Measurements from ENCODE around the gene FRYL. TPM values are rescaled to one million over a fixed set of nuclear protein-coding genes. Genes with fewer than 3 reads are reported as not detected.
A peak's percentile ranks its signal among the peaks of the same experiment; 100 is the strongest.

The FRYL gene
- total RNA-seq, 1 experiment from 2014 or later: 103 TPM

GRCh38 chr4:48546336-48546735, 233.7 kb downstream of the FRYL start:
- H4K20me1 ChIP-seq (ENCODE audit: insufficient read depth, low read depth, low read length): no peaks in the 10 kb centered on the region
- peak; percentile 65 for DNase-seq
- H3K4me3 ChIP-seq (ENCODE audit: low read length): no peak overlapping the region
- H3K4me1 ChIP-seq (ENCODE audit: low read length): no peaks in the 10 kb centered on the region
- H3K9ac ChIP-seq (ENCODE audit: low read length): no peak overlapping the region
- peaks cover 15% of the 10 kb centered on the region; the same call in 1 of the 2 replicates for H3K36me3 ChIP-seq (ENCODE audit: insufficient read depth, low read length)
- no peak overlapping the region for H2AFZ ChIP-seq (ENCODE audit: low read length)
- no peaks in the 10 kb centered on the region for H3K27me3 ChIP-seq (ENCODE audit: low read length)
- no peaks in the 10 kb centered on the region for H3K79me2 ChIP-seq (ENCODE audit: low read length)
- no peaks in the 10 kb centered on the region for H3K9me3 ChIP-seq (ENCODE audit: low read length)
- H3K9me2 ChIP-seq (replicated peaks; ENCODE audit: insufficient read depth, low read length): no peaks in the 10 kb centered on the region
- H3K4me2 ChIP-seq (ENCODE audit: low read depth, low read length, poor library complexity, severe bottlenecking): no peak overlapping the region
- H3K27ac ChIP-seq (ENCODE audit: low read length): no peak overlapping the region

GRCh38 chr4:48543796-48544195, 236.3 kb downstream of the FRYL start:
- no peak overlapping the region for H3K4me3 ChIP-seq (ENCODE audit: low read length)
- H4K20me1 ChIP-seq (ENCODE audit: insufficient read depth, low read depth, low read length): no peaks in the 10 kb centered on the region
- no peaks in the 10 kb centered on the region for H3K4me1 ChIP-seq (ENCODE audit: low read length)
- H3K9ac ChIP-seq (ENCODE audit: low read length): no peak overlapping the region
- H2AFZ ChIP-seq (ENCODE audit: low read length): no peak overlapping the region
- no peaks in the 10 kb centered on the region for H3K27me3 ChIP-seq (ENCODE audit: low read length)
- no peak overlapping the region for H3K4me2 ChIP-seq (ENCODE audit: low read depth, low read length, poor library complexity, severe bottlenecking)
- no peaks in the 10 kb centered on the region for H3K79me2 ChIP-seq (ENCODE audit: low read length)
- H3K36me3 ChIP-seq (ENCODE audit: insufficient read depth, low read length): peaks cover 29% of the 10 kb centered on the region; the same call in 1 of the 2 replicates
- H3K9me3 ChIP-seq (ENCODE audit: low read length): no peaks in the 10 kb centered on the region
- H3K27ac ChIP-seq (ENCODE audit: low read length): no peak overlapping the region
- DNase-seq: no peak
- no peaks in the 10 kb centered on the region for H3K9me2 ChIP-seq (replicated peaks; ENCODE audit: insufficient read depth, low read length)

- no peaks in the 10 kb centered on the region for H3K79me2 ChIP-seq (ENCODE audit: low read length)
- no peak overlapping the region for H3K4me2 ChIP-seq (ENCODE audit: low read depth, low read length, poor library complexity, severe bottlenecking)
- no peaks in the 10 kb centered on the region for H3K4me1 ChIP-seq (ENCODE audit: low read length)
- H4K20me1 ChIP-seq (ENCODE audit: insufficient read depth, low read depth, low read length): no peaks in the 10 kb centered on the region
- H3K9me2 ChIP-seq (replicated peaks; ENCODE audit: insufficient read depth, low read length): no peaks in the 10 kb centered on the region
- H3K4me3 ChIP-seq (ENCODE audit: low read length): no peak overlapping the region
- H3K27me3 ChIP-seq (ENCODE audit: low read length): no peaks in the 10 kb centered on the region
- H3K9me3 ChIP-seq (ENCODE audit: low read length): no peaks in the 10 kb centered on the region
- H3K27ac ChIP-seq (ENCODE audit: low read length): no peak overlapping the region
- H2AFZ ChIP-seq (ENCODE audit: low read length): no peak overlapping the region
- H3K9ac ChIP-seq (ENCODE audit: low read length): no peak overlapping the region
- peaks cover 29% of the 10 kb centered on the region; the same call in 1 of the 2 replicates for H3K36me3 ChIP-seq (ENCODE audit: insufficient read depth, low read length)
- no peak for DNase-seq
Observed at GRCh38 chr4:48542888-48543287, 237.2 kb downstream of the FRYL start.

DNA sequence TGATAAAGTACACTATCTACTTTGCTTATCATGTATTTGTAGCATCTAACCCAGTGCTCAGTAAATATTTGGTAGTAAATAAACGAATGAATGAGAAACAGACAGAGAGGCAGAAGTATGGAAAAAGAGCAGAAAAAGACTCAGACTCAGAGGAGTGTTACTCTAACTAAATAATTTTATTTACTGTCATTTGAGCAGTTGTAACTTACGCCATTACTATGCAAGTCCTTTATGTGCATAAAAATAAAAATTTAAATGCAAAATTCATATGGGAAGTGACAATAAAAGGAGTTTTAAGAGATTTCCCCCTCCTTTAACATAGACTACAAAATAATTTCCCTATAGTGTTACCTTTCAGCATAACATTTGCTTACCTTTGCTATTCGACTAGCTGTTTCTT, 240.5 kb downstream of the FRYL start:
- Histone ChIP-seq H3K27me3 (ENCODE audit: low read length) (no peaks in the 10 kb centered on the region), H3K9me3 (ENCODE audit: low read length) (no peaks in the 10 kb centered on the region), H3K36me3 (ENCODE audit: insufficient read depth, low read length) (peaks cover 34% of the 10 kb centered on the region; the same call in 1 of the 2 replicates)

DNA sequence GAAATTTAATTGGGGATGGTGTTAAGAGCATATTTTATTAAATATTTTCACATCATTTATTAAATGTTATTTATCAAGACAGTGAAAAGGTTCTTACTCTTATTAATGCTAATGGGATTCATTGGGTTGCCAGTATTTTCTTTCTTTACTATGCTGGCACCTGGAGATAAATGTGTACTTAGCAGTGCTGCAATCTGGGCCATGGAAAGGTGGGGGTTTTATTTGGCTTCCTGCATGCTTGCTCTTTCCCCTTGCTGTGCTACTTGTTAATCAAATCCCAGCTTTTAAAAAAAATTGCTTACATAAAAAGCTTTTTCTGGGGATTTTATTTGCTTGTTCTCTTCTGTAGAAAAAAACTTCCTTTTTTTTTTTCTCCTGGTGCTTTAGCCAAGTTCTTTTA, 241.7 kb downstream of the FRYL start:
- no peak overlapping the region for H3K4me2 ChIP-seq (ENCODE audit: low read depth, low read length, poor library complexity, severe bottlenecking)
- H3K9me2 ChIP-seq (replicated peaks; ENCODE audit: insufficient read depth, low read length): no peaks in the 10 kb centered on the region
- DNase-seq: no peak
- H2AFZ ChIP-seq (ENCODE audit: low read length): no peak overlapping the region
- H3K4me3 ChIP-seq (ENCODE audit: low read length): no peak overlapping the region
- H3K36me3 ChIP-seq (ENCODE audit: insufficient read depth, low read length): peaks cover 36% of the 10 kb centered on the region; the same call in 1 of the 2 replicates
- no peak overlapping the region for H3K27ac ChIP-seq (ENCODE audit: low read length)
- H3K9ac ChIP-seq (ENCODE audit: low read length): no peak overlapping the region
- H3K79me2 ChIP-seq (ENCODE audit: low read length): no peaks in the 10 kb centered on the region
- H3K9me3 ChIP-seq (ENCODE audit: low read length): no peaks in the 10 kb centered on the region
- no peaks in the 10 kb centered on the region for H3K4me1 ChIP-seq (ENCODE audit: low read length)
- H4K20me1 ChIP-seq (ENCODE audit: insufficient read depth, low read depth, low read length): no peaks in the 10 kb centered on the region
- no peaks in the 10 kb centered on the region for H3K27me3 ChIP-seq (ENCODE audit: low read length)

More for the DNA sequence above, 240.5 kb downstream of the FRYL start:
- Histone ChIP-seq H3K79me2 (ENCODE audit: low read length) (no peaks in the 10 kb centered on the region), H4K20me1 (ENCODE audit: insufficient read depth, low read depth, low read length) (no peaks in the 10 kb centered on the region), H3K9me2 (replicated peaks; ENCODE audit: insufficient read depth, low read length) (no peaks in the 10 kb centered on the region), H2AFZ (ENCODE audit: low read length) (no peak overlapping the region), H3K4me2 (ENCODE audit: low read depth, low read length, poor library complexity, severe bottlenecking) (no peak overlapping the region), H3K9ac (ENCODE audit: low read length) (no peak overlapping the region), H3K4me3 (ENCODE audit: low read length) (no peak overlapping the region), H3K27ac (ENCODE audit: low read length) (no peak overlapping the region), H3K4me1 (ENCODE audit: low read length) (no peaks in the 10 kb centered on the region)
- no peak for DNase-seq

DNA sequence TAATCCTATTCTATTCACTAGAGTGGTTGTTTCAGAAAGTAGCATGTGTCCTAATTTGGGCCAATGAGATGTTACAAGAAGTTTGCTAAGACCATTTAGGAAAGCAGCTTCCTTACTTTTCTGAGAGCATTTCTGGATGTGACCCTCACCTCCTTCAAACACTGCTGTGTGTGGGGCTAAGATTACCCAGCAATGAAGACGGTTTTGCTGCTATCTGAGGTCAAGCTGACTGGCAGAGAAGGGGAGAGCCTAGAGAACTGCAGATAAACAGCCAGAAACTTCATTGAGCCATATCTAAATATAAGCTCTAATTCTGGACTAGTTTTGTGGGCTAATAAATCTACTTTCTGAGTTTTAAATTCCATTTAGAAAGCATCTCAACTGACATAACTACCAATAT, 253.7 kb downstream of the FRYL start:
- Histone ChIP-seq H3K9me2 (replicated peaks; ENCODE audit: insufficient read depth, low read length) (no peaks in the 10 kb centered on the region), H3K27ac (ENCODE audit: low read length) (no peak overlapping the region), H3K27me3 (ENCODE audit: low read length) (no peaks in the 10 kb centered on the region), H3K4me2 (ENCODE audit: low read depth, low read length, poor library complexity, severe bottlenecking) (no peak overlapping the region), H3K9me3 (ENCODE audit: low read length) (no peaks in the 10 kb centered on the region), H4K20me1 (ENCODE audit: insufficient read depth, low read depth, low read length) (no peaks in the 10 kb centered on the region), H3K9ac (ENCODE audit: low read length) (no peak overlapping the region), H3K79me2 (ENCODE audit: low read length) (no peaks in the 10 kb centered on the region), H3K4me1 (ENCODE audit: low read length) (no peaks in the 10 kb centered on the region), H3K36me3 (ENCODE audit: insufficient read depth, low read length) (peaks cover 61% of the 10 kb centered on the region), H2AFZ (ENCODE audit: low read length) (no peak overlapping the region), H3K4me3 (ENCODE audit: low read length) (no peak overlapping the region)
- no peak for DNase-seq

- H3K36me3 ChIP-seq (ENCODE audit: insufficient read depth, low read length): peaks cover 39% of the 10 kb centered on the region
- H4K20me1 ChIP-seq (ENCODE audit: insufficient read depth, low read depth, low read length): no peaks in the 10 kb centered on the region
- no peak overlapping the region for H3K4me2 ChIP-seq (ENCODE audit: low read depth, low read length, poor library complexity, severe bottlenecking)
- DNase-seq: no peak
- peaks cover 16% of the 10 kb centered on the region for H3K4me1 ChIP-seq (ENCODE audit: low read length)
- H3K79me2 ChIP-seq (ENCODE audit: low read length): 0 out of 2 replicates have a peak, but pooled peaks cover 3% of the 10 kb centered on the region
- H3K9ac ChIP-seq (ENCODE audit: low read length): no peak overlapping the region
- no peak overlapping the region for H3K4me3 ChIP-seq (ENCODE audit: low read length)
- no peaks in the 10 kb centered on the region for H3K9me2 ChIP-seq (replicated peaks; ENCODE audit: insufficient read depth, low read length)
- H3K27ac ChIP-seq (ENCODE audit: low read length): no peak overlapping the region
- H2AFZ ChIP-seq (ENCODE audit: low read length): no peak overlapping the region
- H3K9me3 ChIP-seq (ENCODE audit: low read length): no peaks in the 10 kb centered on the region
- no peaks in the 10 kb centered on the region for H3K27me3 ChIP-seq (ENCODE audit: low read length)
Observed at GRCh38 chr4:48518143-48518542, 261.9 kb downstream of the FRYL start.

- no peak overlapping the region for H3K9ac ChIP-seq (ENCODE audit: low read length)
- 0 out of 2 replicates have a peak, but pooled peaks cover 3% of the 10 kb centered on the region for H3K79me2 ChIP-seq (ENCODE audit: low read length)
- peaks cover 13% of the 10 kb centered on the region for H3K4me1 ChIP-seq (ENCODE audit: low read length)
- H3K27me3 ChIP-seq (ENCODE audit: low read length): no peaks in the 10 kb centered on the region
- H3K9me3 ChIP-seq (ENCODE audit: low read length): no peaks in the 10 kb centered on the region
- H3K27ac ChIP-seq (ENCODE audit: low read length): no peak overlapping the region
- no peaks in the 10 kb centered on the region for H3K9me2 ChIP-seq (replicated peaks; ENCODE audit: insufficient read depth, low read length)
- H3K4me3 ChIP-seq (ENCODE audit: low read length): no peak overlapping the region
- H2AFZ ChIP-seq (ENCODE audit: low read length): no peak overlapping the region
- H3K4me2 ChIP-seq (ENCODE audit: low read depth, low read length, poor library complexity, severe bottlenecking): no peak overlapping the region
- peaks cover 49% of the 10 kb centered on the region for H3K36me3 ChIP-seq (ENCODE audit: insufficient read depth, low read length)
- no peak for DNase-seq
- H4K20me1 ChIP-seq (ENCODE audit: insufficient read depth, low read depth, low read length): no peaks in the 10 kb centered on the region
Observed at GRCh38 chr4:48509543-48509942, 270.5 kb downstream of the FRYL start.

- no peak overlapping the region for H2AFZ ChIP-seq (ENCODE audit: low read length)
- H3K9me2 ChIP-seq (replicated peaks; ENCODE audit: insufficient read depth, low read length): no peaks in the 10 kb centered on the region
- no peak overlapping the region for H3K4me2 ChIP-seq (ENCODE audit: low read depth, low read length, poor library complexity, severe bottlenecking)
- H3K27ac ChIP-seq (ENCODE audit: low read length): no peak overlapping the region
- peaks cover 35% of the 10 kb centered on the region for H3K36me3 ChIP-seq (ENCODE audit: insufficient read depth, low read length)
- no peak overlapping the region for H3K4me3 ChIP-seq (ENCODE audit: low read length)
- no peak overlapping the region for H3K9ac ChIP-seq (ENCODE audit: low read length)
- no peaks in the 10 kb centered on the region for H4K20me1 ChIP-seq (ENCODE audit: insufficient read depth, low read depth, low read length)
- H3K4me1 ChIP-seq (ENCODE audit: low read length): no peaks in the 10 kb centered on the region
- no peak for DNase-seq
- no peaks in the 10 kb centered on the region for H3K9me3 ChIP-seq (ENCODE audit: low read length)
- H3K27me3 ChIP-seq (ENCODE audit: low read length): no peaks in the 10 kb centered on the region
- no peaks in the 10 kb centered on the region for H3K79me2 ChIP-seq (ENCODE audit: low read length)
Observed at GRCh38 chr4:48506716-48507115, 273.4 kb downstream of the FRYL start.

All from Karpas-422 (cell line).